ENCODE measurements around the gene MAP4K4.
"Not testable (repeated sequence)": the region's sequence is repeated elsewhere in the genome, so short reads cannot be mapped to it uniquely, and the experiment has no call there.

MAP4K4 gene

GRCh38 chr2:101741775-101742520, 44.4 kb downstream of the MAP4K4 start:
- DNase-seq (ENCODE audit: low spot score) (no peak), FAIRE-seq (no peak)

GRCh38 chr2:101742547-101742946, 45.0 kb downstream of the MAP4K4 start:
- no peak for FAIRE-seq
- no peak for DNase-seq (ENCODE audit: low spot score)

- FAIRE-seq (no peak), DNase-seq (ENCODE audit: low spot score) (no peak)
These were observed 45.8 kb downstream of the MAP4K4 start for GRCh38 chr2:101743288-101743687.

GRCh38 chr2:101744832-101745231, 47.3 kb downstream of the MAP4K4 start:
- DNase-seq (ENCODE audit: low spot score) (no peak), FAIRE-seq (no peak)

GRCh38 chr2:101745711-101746694, 48.5 kb downstream of the MAP4K4 start:
- FAIRE-seq (peak; percentile 73), DNase-seq (ENCODE audit: low spot score) (peak; percentile 69)

GRCh38 chr2:101748000-101748399, 50.5 kb downstream of the MAP4K4 start:
- FAIRE-seq = no peak
- no peak for DNase-seq (ENCODE audit: low spot score)

- FAIRE-seq; DNase-seq (ENCODE audit: low spot score): not testable (repeated sequence)
These were observed 51.0 kb downstream of the MAP4K4 start for GRCh38 chr2:101748462-101748861.

GRCh38 chr2:101750688-101751087, 53.2 kb downstream of the MAP4K4 start:
- DNase-seq (ENCODE audit: low spot score) (no peak), FAIRE-seq (no peak)

GRCh38 chr2:101751276-101751815, 53.8 kb downstream of the MAP4K4 start:
- FAIRE-seq = no peak
- no peak for DNase-seq (ENCODE audit: low spot score)

GRCh38 chr2:101751875-101752619, 54.5 kb downstream of the MAP4K4 start:
- no peak for DNase-seq (ENCODE audit: low spot score)
- no peak for FAIRE-seq

- DNase-seq (ENCODE audit: low spot score) (no peak), FAIRE-seq (no peak)
These were observed 55.5 kb downstream of the MAP4K4 start for GRCh38 chr2:101752716-101753616.

- no peak for FAIRE-seq
- DNase-seq (ENCODE audit: low spot score) = no peak
These were observed 56.4 kb downstream of the MAP4K4 start for GRCh38 chr2:101753720-101754490.

GRCh38 chr2:101754618-101755017, 57.1 kb downstream of the MAP4K4 start:
- peak; percentile 58 for DNase-seq (ENCODE audit: low spot score)
- FAIRE-seq = peak; percentile 72

- DNase-seq (ENCODE audit: low spot score) (no peak), FAIRE-seq (no peak)
These were observed 58.8 kb downstream of the MAP4K4 start for GRCh38 chr2:101756266-101756665.

GRCh38 chr2:101758001-101758400, 60.5 kb downstream of the MAP4K4 start:
- FAIRE-seq (no peak), DNase-seq (ENCODE audit: low spot score) (no peak)

- FAIRE-seq (peak; percentile 86), DNase-seq (ENCODE audit: low spot score) (peak; percentile 84)
These were observed 61.7 kb downstream of the MAP4K4 start for GRCh38 chr2:101759162-101759561.

- FAIRE-seq (no peak), DNase-seq (ENCODE audit: low spot score) (no peak)
These were observed 65.1 kb downstream of the MAP4K4 start for GRCh38 chr2:101762451-101763171.

GRCh38 chr2:101763496-101764333, 66.2 kb downstream of the MAP4K4 start:
- DNase-seq (ENCODE audit: low spot score) = no peak
- FAIRE-seq = no peak
